ENCODE measurements around the gene TMEM198.

Gene TMEM198

GRCh38 chr2:219506153-219506801, 37.6 kb upstream of the TMEM198 start:
- TF ChIP-seq, protein P1, sequence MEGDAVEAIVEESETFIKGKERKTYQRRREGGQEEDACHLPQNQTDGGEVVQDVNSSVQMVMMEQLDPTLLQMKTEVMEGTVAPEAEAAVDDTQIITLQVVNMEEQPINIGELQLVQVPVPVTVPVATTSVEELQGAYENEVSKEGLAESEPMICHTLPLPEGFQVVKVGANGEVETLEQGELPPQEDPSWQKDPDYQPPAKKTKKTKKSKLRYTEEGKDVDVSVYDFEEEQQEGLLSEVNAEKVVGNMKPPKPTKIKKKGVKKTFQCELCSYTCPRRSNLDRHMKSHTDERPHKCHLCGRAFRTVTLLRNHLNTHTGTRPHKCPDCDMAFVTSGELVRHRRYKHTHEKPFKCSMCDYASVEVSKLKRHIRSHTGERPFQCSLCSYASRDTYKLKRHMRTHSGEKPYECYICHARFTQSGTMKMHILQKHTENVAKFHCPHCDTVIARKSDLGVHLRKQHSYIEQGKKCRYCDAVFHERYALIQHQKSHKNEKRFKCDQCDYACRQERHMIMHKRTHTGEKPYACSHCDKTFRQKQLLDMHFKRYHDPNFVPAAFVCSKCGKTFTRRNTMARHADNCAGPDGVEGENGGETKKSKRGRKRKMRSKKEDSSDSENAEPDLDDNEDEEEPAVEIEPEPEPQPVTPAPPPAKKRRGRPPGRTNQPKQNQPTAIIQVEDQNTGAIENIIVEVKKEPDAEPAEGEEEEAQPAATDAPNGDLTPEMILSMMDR (IDR thresholded peaks at IDR 0.05; ENCODE audit: extremely low read depth, missing control alignments) = no peak
- DNase-seq (ENCODE audit: low spot score) = no peak

DNA sequence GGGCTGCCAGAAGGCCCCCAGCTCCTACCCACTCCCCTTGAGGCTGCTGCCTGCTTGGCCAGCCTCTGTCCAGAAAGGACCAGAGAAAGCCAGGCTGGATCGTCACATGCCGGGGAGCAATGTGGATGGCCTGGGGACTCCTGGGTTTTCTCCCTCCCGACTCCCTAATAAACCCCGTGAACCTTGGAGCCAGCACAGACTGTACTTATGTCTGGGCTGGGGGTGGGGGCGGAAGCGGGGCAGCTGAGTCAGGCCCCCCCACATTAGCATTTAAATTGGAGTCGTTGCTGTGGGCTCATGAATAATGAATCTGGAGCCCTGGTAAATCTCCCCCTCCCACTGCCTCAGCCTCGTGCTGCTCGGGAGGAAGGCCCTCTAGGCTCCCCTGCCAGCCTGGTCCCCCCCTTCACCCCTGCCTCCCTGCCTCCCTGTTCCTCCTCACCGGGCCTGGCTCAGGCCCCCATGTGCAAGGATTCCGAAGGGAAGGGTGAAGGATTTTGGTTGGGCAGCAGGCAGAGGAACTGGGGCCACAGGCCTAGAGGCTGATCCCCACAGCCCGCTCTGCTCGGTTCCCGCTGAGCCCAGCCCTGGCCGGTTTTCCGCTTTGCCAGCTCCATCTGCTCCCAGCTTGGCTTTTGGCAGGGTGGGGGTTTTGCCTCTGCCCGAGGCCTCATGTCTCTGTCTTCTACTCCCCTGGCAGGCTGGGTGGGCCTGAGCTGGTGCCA, 36.9 kb upstream of the TMEM198 start:
- DNase-seq (ENCODE audit: low spot score) = no peak

DNA sequence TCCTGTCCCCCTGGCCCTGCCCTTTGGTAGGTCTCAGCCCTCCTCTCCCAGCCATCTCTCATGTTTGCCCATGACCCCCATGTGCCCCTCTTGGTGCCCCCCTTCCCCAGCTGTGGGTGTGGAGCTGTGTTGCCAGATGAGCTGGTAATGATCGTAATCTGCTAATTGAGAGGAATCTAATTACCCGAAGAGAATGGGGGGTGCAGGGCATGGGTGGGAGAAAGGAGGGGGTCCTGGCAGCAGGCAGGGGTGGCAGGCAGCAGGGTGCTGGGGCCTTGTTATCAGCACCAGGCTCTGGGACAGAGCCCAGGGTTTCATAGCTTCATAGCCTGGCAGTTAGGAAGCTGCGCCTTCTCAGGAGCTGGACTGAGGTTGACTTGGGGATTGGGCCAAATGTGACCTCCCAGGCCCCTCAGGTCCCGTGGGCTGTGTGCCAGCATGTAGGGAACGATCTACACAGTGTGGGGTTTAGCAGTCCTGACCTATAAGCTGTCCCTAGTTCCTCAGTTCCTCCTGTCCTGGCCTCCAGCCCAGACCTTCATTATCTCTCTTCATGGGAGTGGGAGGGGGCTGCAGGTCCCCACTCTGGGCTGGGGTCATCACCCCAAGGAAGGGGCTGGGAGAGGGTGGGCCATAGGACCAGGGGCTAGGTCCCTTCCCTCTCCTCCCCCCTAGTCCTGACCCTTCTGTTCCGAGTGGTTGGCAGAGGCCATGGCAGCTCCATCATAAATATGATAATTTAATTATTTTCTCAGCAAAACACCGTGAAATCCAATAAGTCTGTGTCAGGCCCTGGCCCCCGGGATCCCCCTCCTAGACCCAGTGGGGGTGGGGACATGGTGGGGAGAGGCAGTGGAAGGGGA, 36.0 kb upstream of the TMEM198 start:
- TF ChIP-seq, protein P1 (IDR thresholded peaks at IDR 0.05; ENCODE audit: extremely low read depth, missing control alignments) = no peak
- no peak for DNase-seq (ENCODE audit: low spot score)

More for the DNA sequence above, 36.9 kb upstream of the TMEM198 start:
- TF ChIP-seq, protein P1 (IDR thresholded peaks at IDR 0.05; ENCODE audit: extremely low read depth, missing control alignments) = no peak

- TF ChIP-seq, protein P1 (IDR thresholded peaks at IDR 0.05; ENCODE audit: extremely low read depth, missing control alignments) = no peak
These were observed 35.4 kb upstream of the TMEM198 start for GRCh38 chr2:219508444-219508734.

GRCh38 chr2:219508971-219509779, 34.7 kb upstream of the TMEM198 start:
- TF ChIP-seq, protein P1 (IDR thresholded peaks at IDR 0.05; ENCODE audit: extremely low read depth, missing control alignments) = no peak
- no peak for DNase-seq (ENCODE audit: low spot score)

More at GRCh38 chr2:219508444-219508734, 35.4 kb upstream of the TMEM198 start:
- no peak for DNase-seq (ENCODE audit: low spot score)

GRCh38 chr2:219509780-219510511, 33.9 kb upstream of the TMEM198 start:
- TF ChIP-seq, protein P1 (IDR thresholded peaks at IDR 0.05; ENCODE audit: extremely low read depth, missing control alignments) = peak; percentile 47
- DNase-seq (ENCODE audit: low spot score) = peak; percentile 71

Measured in GM20000 (cell line).